Right lobe of liver (tissue), 4 donors: Measurements from ENCODE around the gene GPR39.

Experiments used
- POLR2A ChIP-seq: fragments of 450-650 bp; IDR thresholded peaks from one replicate; pipeline ENCODE4 v1.6.1; 2017; ENCODE audit warnings: antibody characterized with exemption, mild to moderate bottlenecking
- TF ChIP-seq, protein P1 (sequence below), 4 donors: fragments of 200-600 bp in 3 of 4; fragments of 450-650 bp in 1 of 4; IDR thresholded peaks; one replicate each; pipeline versions ENCODE4 v1.5.1 to v1.8.0; 2016 to 2022; ENCODE audit warnings: antibody characterized with exemption in 4 of 4, mild to moderate bottlenecking in 2 of 4
- donor health status: DM: no; HTN: no; CAD: no.
- donor health status: DM: no; HTN: no; CAD: no.
- donor health status: DM: no; HTN: yes; CAD: no.

DNA sequence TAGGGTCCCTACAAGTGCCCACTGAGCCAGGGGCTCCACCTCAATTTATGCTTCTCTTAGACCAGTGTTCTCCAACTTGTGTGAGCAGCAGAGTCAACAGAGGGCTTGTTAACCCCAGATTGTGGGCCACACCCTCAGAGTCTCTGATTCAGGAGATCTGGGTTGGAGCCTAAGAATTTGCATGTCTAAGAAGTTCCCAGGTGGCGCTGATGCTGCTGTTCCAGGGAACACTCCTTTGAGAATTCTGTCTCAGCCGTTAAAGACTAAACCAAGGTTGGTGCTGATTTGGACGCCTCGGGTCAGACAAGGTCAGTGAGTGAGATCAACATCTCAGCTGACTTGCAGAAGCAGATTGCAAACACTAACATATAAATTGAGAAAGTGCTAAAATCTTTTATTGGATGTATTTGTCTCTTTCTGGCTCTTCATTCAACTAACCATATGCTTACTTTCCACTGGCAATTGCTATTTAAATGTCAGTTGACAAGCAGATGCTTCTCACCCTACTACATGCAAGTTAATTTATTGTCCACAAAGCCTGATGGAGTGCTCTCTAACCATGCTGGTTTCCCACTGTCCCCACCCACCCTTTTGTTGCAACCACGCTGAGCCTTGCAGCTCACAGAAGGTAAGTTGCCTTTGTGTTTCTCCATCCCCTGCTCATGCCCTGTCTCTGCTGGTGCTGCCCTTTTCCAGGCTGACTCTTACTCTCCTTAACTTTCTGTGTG, 221.9 kb downstream of the GPR39 start:
- TF ChIP-seq, protein P1, sequence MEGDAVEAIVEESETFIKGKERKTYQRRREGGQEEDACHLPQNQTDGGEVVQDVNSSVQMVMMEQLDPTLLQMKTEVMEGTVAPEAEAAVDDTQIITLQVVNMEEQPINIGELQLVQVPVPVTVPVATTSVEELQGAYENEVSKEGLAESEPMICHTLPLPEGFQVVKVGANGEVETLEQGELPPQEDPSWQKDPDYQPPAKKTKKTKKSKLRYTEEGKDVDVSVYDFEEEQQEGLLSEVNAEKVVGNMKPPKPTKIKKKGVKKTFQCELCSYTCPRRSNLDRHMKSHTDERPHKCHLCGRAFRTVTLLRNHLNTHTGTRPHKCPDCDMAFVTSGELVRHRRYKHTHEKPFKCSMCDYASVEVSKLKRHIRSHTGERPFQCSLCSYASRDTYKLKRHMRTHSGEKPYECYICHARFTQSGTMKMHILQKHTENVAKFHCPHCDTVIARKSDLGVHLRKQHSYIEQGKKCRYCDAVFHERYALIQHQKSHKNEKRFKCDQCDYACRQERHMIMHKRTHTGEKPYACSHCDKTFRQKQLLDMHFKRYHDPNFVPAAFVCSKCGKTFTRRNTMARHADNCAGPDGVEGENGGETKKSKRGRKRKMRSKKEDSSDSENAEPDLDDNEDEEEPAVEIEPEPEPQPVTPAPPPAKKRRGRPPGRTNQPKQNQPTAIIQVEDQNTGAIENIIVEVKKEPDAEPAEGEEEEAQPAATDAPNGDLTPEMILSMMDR (IDR thresholded peaks at IDR 0.05): no peak
- no peak for TF ChIP-seq POLR2A
